Liver (tissue), 9 donors: ENCODE data around the gene STX17. TPM values are rescaled to one million over a fixed set of nuclear protein-coding genes. Genes with fewer than 3 reads are reported as not detected.

Experiments used
- DNase-seq: peaks from one replicate; pipeline ENCODE4 v3.0.0-alpha.2; 2017; ENCODE audit warnings: low spot score
- H3K27ac ChIP-seq, 2 donors: one replicate each; pipeline ENCODE4 v1.7.0; 2013; ENCODE audit warnings: inconsistent platforms in 2 of 2, low read length in 2 of 2, control low read depth in 1 of 2, low read depth in 1 of 2, mild to moderate bottlenecking in 1 of 2
- H3K27me3 ChIP-seq, 4 donors: one replicate each; pipeline versions ENCODE4 v1.6.1 to v1.7.0; 2013; ENCODE audit warnings: low read length in 3 of 4, inconsistent platforms in 1 of 4, mild to moderate bottlenecking in 1 of 4, moderate library complexity in 1 of 4; ENCODE audit not compliant: control insufficient read depth in 4 of 4, insufficient read depth in 4 of 4
- H3K36me3 ChIP-seq, 4 donors: one replicate each; pipeline versions ENCODE4 v1.6.1 to v1.7.0; 2013; ENCODE audit warnings: low read length in 3 of 4, mild to moderate bottlenecking in 3 of 4, low read depth in 1 of 4, moderate library complexity in 1 of 4; ENCODE audit not compliant: control insufficient read depth in 4 of 4, insufficient read depth in 3 of 4
- H3K4me1 ChIP-seq, 4 donors: one replicate each; pipeline versions ENCODE4 v1.6.1 to v1.7.0; 2013; ENCODE audit warnings: low read length in 3 of 4, mild to moderate bottlenecking in 3 of 4, moderate library complexity in 1 of 4; ENCODE audit not compliant: control insufficient read depth in 4 of 4, insufficient read depth in 4 of 4
- H3K4me3 ChIP-seq, 3 donors: one replicate each; pipeline versions ENCODE4 v1.6.1 to v1.7.0; 2013; ENCODE audit warnings: low read length in 3 of 3, control low read depth in 1 of 3, low read depth in 1 of 3, mild to moderate bottlenecking in 1 of 3
- H3K9ac ChIP-seq, 2 donors: one replicate each; pipeline ENCODE4 v1.7.0; 2013; ENCODE audit warnings: low read length in 2 of 2, mild to moderate bottlenecking in 2 of 2, moderate library complexity in 2 of 2, control low read depth in 1 of 2, low read depth in 1 of 2
- H3K9me3 ChIP-seq, 4 donors: one replicate each; pipeline versions ENCODE4 v1.6.1 to v1.7.0; 2013; ENCODE audit warnings: low read length in 3 of 4; ENCODE audit not compliant: control insufficient read depth in 4 of 4
- EGR1 ChIP-seq, 2 donors: IDR thresholded peaks; 2 replicates each; pipeline ENCODE4 v1.6.1; 2016 to 2018; ENCODE audit warnings: antibody characterized with exemption in 2 of 2, low read depth in 2 of 2
- FOXA1 ChIP-seq: IDR thresholded peaks from 2 replicates; pipeline ENCODE4 v1.6.1; 2016; ENCODE audit warnings: antibody characterized with exemption
- FOXA2 ChIP-seq: IDR thresholded peaks from 2 replicates; pipeline ENCODE4 v1.6.1; 2016; ENCODE audit warnings: antibody characterized with exemption
- GABPA ChIP-seq, 2 donors: IDR thresholded peaks in 1 of 2; conservative IDR thresholded peaks in 1 of 2; 2 replicates each; pipeline ENCODE4 v1.6.1; 2016; ENCODE audit warnings: antibody characterized with exemption in 2 of 2, mild to moderate bottlenecking in 1 of 2, moderate library complexity in 1 of 2
- HNF4A ChIP-seq, 2 donors: conservative IDR thresholded peaks; 2 replicates each; pipeline ENCODE4 v1.6.1; 2016; ENCODE audit warnings: antibody characterized with exemption in 2 of 2, mild to moderate bottlenecking in 2 of 2
- HNF4G ChIP-seq: IDR thresholded peaks from 2 replicates; pipeline ENCODE4 v1.6.1; 2016; ENCODE audit warnings: antibody characterized with exemption
- JUND ChIP-seq, 2 donors: IDR thresholded peaks; 2 replicates each; pipeline ENCODE4 v1.6.1; 2016; ENCODE audit warnings: antibody characterized with exemption in 2 of 2
- NR2F2 ChIP-seq: IDR thresholded peaks from 2 replicates; pipeline ENCODE4 v1.6.1; 2016; ENCODE audit warnings: antibody characterized with exemption
- RAD21 ChIP-seq, 2 donors: IDR thresholded peaks; 2 replicates each; pipeline ENCODE4 v1.6.1; 2016; ENCODE audit warnings: antibody characterized with exemption in 2 of 2, mild to moderate bottlenecking in 2 of 2
- RXRA ChIP-seq, 2 donors: IDR thresholded peaks; 2 replicates each; pipeline ENCODE4 v1.6.1; 2017 to 2018; ENCODE audit warnings: antibody characterized with exemption in 2 of 2, mild to moderate bottlenecking in 1 of 2
- SP1 ChIP-seq: IDR thresholded peaks from 2 replicates; pipeline ENCODE4 v1.6.1; 2018; ENCODE audit warnings: antibody characterized with exemption, mild to moderate bottlenecking
- TAF1 ChIP-seq: conservative IDR thresholded peaks from 2 replicates; pipeline ENCODE4 v1.6.1; 2016; ENCODE audit warnings: antibody characterized with exemption, mild to moderate bottlenecking
- YY1 ChIP-seq: IDR thresholded peaks from 2 replicates; pipeline ENCODE4 v1.6.1; 2016; ENCODE audit warnings: antibody characterized with exemption, mild to moderate bottlenecking
- WGBS: extraction: QIAGEN DNeasy Blood & Tissue Kit; methylation state at CpG from one replicate; pipeline ENCODE4 v1.1.7; 2013; 5-methylcytosine and 5-hydroxymethylcytosine counted together
- polyA plus RNA-seq, 2 donors: library from polyadenylated mRNA; stranded (reverse) in 1 of 2; unstranded in 1 of 2; fragments of 200-250 nt in 1 of 2; fragments of >200 nt in 1 of 2; fragmentation: Nextera tagmentation in 1 of 2; extraction: Ambion mirVana in 1 of 2; gene quantifications; one replicate each; pipeline versions ENCODE4 v1.2.1 to v1.2.3, GENCODE V29; 2013 to 2015
- total RNA-seq, 2 donors: library from RNA; depleted of rRNA; stranded (reverse); fragments of >200 nt; gene quantifications; one replicate each; pipeline ENCODE4 v1.2.3, GENCODE V29; 2014
- TF ChIP-seq, protein P1 (sequence below): IDR thresholded peaks from 2 replicates; pipeline ENCODE4 v1.6.1; 2016; ENCODE audit warnings: antibody characterized with exemption
- TF ChIP-seq, protein P2 (sequence below): IDR thresholded peaks from 2 replicates; pipeline ENCODE4 v1.6.1; 2016; ENCODE audit warnings: antibody characterized with exemption
- TF ChIP-seq, protein P3 (sequence below): IDR thresholded peaks from 2 replicates; pipeline ENCODE4 v1.6.1; 2016; ENCODE audit warnings: antibody characterized with exemption
- TF ChIP-seq, protein P4 (sequence below): IDR thresholded peaks from 2 replicates; pipeline ENCODE4 v1.6.1; 2016; ENCODE audit warnings: antibody characterized with exemption, mild to moderate bottlenecking
- TF ChIP-seq, protein P5 (sequence below): fragments of 150-350 bp; IDR thresholded peaks from 2 replicates; pipeline ENCODE4 v1.5.1; 2017; ENCODE audit warnings: improper control_type of control experiment, low read depth, low read length; ENCODE audit not compliant: missing input control
- donor health status: healthy.
- donor health status: healthy.
- donor health status: healthy.
- donor health status: healthy.
- donor health status: healthy.

Gene STX17
- total and polyA plus RNA-seq, 4 donors = 8.3 to 30.9 (median 21.2) TPM

DNA sequence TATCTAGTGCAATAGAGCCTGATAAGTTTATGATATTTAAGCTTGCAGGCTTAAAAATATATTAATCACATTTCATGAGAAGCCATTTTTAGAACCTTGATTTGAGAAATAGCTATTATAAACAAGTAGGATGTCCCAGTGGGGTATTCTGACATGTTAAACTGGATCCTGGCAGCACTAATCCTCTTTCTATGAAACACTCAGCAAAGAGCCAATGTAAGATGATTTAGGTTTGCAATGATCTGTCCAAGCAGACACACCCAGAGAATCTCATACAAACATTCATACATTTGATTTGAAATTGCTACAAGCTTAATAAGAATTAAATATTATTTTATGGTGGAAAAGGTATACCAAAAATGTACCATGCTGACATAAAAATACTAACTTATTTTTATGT lies 105.8 kb downstream of the STX17 start (continued):
- TF ChIP-seq, protein P1, sequence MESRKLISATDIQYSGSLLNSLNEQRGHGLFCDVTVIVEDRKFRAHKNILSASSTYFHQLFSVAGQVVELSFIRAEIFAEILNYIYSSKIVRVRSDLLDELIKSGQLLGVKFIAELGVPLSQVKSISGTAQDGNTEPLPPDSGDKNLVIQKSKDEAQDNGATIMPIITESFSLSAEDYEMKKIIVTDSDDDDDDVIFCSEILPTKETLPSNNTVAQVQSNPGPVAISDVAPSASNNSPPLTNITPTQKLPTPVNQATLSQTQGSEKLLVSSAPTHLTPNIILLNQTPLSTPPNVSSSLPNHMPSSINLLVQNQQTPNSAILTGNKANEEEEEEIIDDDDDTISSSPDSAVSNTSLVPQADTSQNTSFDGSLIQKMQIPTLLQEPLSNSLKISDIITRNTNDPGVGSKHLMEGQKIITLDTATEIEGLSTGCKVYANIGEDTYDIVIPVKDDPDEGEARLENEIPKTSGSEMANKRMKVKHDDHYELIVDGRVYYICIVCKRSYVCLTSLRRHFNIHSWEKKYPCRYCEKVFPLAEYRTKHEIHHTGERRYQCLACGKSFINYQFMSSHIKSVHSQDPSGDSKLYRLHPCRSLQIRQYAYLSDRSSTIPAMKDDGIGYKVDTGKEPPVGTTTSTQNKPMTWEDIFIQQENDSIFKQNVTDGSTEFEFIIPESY = no peak

DNA sequence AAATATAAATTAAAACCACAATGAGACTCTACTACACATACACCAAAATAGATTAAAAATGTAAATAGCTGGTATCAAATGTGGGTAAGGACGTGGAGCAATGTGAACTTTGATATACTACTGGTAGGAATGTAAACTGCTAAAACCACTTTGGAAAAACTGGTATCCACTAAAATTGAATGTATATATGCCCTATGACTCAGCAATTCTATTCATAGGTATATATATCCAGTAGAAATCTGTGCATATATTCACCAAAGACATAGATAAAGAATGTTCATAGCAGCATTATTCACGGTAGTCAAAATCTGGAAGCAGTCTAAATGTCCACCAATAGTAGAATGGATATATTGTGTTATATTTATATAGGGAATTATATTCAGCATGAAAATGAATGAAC lies 107.1 kb downstream of the STX17 start:
- Histone ChIP-seq H3K9ac (no peak overlapping the region), H3K36me3 (peaks cover 5 to 21% (median 13%) of the 10 kb centered on the region in 4 donors)

DNA sequence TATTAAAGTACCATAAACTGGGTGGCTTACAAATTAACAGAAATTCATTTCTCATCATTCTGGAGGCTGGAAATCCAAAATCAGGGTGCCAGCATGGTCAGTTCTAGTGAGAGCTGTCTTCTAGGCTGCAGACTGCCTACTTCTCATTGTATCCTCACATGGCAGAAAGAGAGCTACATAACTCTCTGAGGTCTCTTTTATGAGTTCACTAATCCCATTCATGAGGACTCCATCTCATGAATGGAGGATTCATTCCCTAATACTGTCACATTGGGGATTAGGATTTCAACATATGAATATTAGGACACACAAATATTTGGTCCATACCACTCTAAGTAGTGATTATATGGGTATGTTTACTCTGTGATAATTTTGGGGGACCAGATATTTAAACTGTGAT lies 108.4 kb downstream of the STX17 start:
- no peak overlapping the region for H3K9ac ChIP-seq
- H3K4me1 ChIP-seq = no peaks in the 10 kb centered on the region
- no peaks in the 10 kb centered on the region for H3K27me3 ChIP-seq
- no peaks in the 10 kb centered on the region for H3K9me3 ChIP-seq
- DNase-seq = no peak
- TF ChIP-seq, protein P1 = no peak
- TF ChIP-seq YY1 = no peak
- TF ChIP-seq RXRA (IDR thresholded peaks at IDR 0.05) = no peak
- no peak for TF ChIP-seq FOXA2
- TF ChIP-seq NR2F2 = no peak
- no peak for TF ChIP-seq JUND (IDR thresholded peaks at IDR 0.05)
- no peak for TF ChIP-seq HNF4G
- no peak for TF ChIP-seq RAD21 (IDR thresholded peaks at IDR 0.05)
- TF ChIP-seq, protein P2, sequence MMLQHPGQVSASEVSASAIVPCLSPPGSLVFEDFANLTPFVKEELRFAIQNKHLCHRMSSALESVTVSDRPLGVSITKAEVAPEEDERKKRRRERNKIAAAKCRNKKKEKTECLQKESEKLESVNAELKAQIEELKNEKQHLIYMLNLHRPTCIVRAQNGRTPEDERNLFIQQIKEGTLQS = no peak
- no peak for TF ChIP-seq EGR1 (IDR thresholded peaks at IDR 0.05; ENCODE audit: low read depth in 2 of 2)
- no peak for TF ChIP-seq FOXA1
- TF ChIP-seq HNF4A (conservative IDR thresholded peaks at IDR 0.05) = no peak
- TF ChIP-seq, protein P3, sequence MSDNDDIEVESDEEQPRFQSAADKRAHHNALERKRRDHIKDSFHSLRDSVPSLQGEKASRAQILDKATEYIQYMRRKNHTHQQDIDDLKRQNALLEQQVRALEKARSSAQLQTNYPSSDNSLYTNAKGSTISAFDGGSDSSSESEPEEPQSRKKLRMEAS = no peak
- TF ChIP-seq GABPA (IDR thresholded peaks at IDR 0.05 in 1 of 2, conservative IDR thresholded peaks at IDR 0.05 in 1 of 2) = no peak
- TF ChIP-seq TAF1 = no peak
- no peak for TF ChIP-seq SP1
- TF ChIP-seq, protein P4, sequence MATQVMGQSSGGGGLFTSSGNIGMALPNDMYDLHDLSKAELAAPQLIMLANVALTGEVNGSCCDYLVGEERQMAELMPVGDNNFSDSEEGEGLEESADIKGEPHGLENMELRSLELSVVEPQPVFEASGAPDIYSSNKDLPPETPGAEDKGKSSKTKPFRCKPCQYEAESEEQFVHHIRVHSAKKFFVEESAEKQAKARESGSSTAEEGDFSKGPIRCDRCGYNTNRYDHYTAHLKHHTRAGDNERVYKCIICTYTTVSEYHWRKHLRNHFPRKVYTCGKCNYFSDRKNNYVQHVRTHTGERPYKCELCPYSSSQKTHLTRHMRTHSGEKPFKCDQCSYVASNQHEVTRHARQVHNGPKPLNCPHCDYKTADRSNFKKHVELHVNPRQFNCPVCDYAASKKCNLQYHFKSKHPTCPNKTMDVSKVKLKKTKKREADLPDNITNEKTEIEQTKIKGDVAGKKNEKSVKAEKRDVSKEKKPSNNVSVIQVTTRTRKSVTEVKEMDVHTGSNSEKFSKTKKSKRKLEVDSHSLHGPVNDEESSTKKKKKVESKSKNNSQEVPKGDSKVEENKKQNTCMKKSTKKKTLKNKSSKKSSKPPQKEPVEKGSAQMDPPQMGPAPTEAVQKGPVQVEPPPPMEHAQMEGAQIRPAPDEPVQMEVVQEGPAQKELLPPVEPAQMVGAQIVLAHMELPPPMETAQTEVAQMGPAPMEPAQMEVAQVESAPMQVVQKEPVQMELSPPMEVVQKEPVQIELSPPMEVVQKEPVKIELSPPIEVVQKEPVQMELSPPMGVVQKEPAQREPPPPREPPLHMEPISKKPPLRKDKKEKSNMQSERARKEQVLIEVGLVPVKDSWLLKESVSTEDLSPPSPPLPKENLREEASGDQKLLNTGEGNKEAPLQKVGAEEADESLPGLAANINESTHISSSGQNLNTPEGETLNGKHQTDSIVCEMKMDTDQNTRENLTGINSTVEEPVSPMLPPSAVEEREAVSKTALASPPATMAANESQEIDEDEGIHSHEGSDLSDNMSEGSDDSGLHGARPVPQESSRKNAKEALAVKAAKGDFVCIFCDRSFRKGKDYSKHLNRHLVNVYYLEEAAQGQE = no peak
- TF ChIP-seq, protein P5, sequence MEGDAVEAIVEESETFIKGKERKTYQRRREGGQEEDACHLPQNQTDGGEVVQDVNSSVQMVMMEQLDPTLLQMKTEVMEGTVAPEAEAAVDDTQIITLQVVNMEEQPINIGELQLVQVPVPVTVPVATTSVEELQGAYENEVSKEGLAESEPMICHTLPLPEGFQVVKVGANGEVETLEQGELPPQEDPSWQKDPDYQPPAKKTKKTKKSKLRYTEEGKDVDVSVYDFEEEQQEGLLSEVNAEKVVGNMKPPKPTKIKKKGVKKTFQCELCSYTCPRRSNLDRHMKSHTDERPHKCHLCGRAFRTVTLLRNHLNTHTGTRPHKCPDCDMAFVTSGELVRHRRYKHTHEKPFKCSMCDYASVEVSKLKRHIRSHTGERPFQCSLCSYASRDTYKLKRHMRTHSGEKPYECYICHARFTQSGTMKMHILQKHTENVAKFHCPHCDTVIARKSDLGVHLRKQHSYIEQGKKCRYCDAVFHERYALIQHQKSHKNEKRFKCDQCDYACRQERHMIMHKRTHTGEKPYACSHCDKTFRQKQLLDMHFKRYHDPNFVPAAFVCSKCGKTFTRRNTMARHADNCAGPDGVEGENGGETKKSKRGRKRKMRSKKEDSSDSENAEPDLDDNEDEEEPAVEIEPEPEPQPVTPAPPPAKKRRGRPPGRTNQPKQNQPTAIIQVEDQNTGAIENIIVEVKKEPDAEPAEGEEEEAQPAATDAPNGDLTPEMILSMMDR = no peak
- H3K36me3 ChIP-seq = peaks cover 6 to 32% (median 13%) of the 10 kb centered on the region in 4 donors
- H3K4me3 ChIP-seq = no peak overlapping the region
- no peak overlapping the region for H3K27ac ChIP-seq

More for the DNA sequence above, 107.1 kb downstream of the STX17 start:
- DNase-seq = no peak
- Histone ChIP-seq H3K4me1 (no peaks in the 10 kb centered on the region), H3K4me3 (no peak overlapping the region), H3K9me3 (no peaks in the 10 kb centered on the region), H3K27me3 (no peaks in the 10 kb centered on the region), H3K27ac (no peak overlapping the region)
- TF ChIP-seq NR2F2 = no peak
- TF ChIP-seq RAD21 (IDR thresholded peaks at IDR 0.05) = no peak
- whole genome bisulfite sequencing = 88% methylated on average over 2 of the region's 2 CpGs
